Stimulated activated CD4-positive, alpha-beta T cell treated with anti-CD3 and anti-CD28 coated beads, Interleukin-4, amount 100 ng/mL, for 48 hours (primary cell): ENCODE data around the gene SLC35A5.

ENCODE experiments used
- DNase-seq, 2 donors: peaks; one replicate each; pipeline ENCODE4 v3.0.0-alpha.2; 2020; ENCODE audit warnings: low read depth in 2 of 2

SLC35A5 gene

DNA sequence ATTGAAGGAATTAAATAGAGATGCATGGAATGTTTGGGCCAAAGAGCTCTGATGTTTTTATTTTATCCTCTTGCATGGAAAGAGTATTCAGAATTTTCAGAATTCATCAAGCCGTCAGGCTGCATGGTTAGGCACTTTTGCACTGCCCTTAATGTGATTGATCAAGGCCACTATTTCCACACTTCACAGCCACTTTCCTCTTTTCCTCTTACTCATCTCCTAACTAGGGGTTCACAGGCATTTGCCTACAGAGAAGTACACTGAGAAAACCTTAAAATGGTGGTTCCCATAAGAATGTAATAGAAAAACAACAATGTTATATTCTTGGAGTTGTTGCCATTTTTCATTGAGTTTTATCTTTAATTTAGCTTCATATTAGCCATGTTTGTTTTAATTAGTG is 10.9 kb downstream of the SLC35A5 start:
- no peak for DNase-seq

DNA sequence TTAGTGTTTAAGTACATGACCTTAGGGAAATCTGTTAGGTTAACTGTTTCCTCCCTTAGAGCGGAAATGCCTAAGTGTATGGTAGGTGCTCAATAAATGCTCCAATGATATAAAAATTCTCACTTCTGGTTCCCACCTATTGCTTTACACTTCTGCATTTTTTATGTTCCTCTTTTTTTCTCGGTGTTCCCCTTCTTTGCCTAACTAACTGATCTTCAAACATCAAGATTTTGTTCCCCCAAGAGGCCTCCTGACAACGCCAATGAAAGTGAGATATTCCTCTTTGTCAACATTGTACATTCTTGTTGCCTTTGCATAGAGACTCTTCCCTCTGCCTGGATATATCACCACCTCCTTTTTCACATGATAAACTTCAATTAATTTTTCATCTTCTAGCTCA is 17.4 kb downstream of the SLC35A5 start:
- no peak for DNase-seq

DNA sequence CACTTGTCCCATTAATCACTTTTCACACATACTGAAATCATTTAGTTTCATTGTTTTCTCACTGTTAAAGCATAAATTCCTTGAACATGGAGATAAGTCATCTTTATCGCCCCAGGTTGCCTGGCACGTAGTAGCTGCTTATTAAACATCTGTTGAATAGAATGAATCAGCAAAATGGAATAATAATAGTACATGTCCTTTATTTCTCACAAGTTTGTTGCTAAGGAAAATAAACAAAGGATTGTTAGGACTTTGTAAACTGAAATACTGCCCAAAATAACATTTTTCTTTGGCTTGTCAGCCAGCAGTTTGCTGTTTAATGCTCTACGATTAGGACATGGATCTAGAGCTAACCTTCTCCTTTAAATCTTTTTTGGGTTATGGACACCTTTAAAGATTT is 17.9 kb downstream of the SLC35A5 start:
- DNase-seq, result no peak

DNA sequence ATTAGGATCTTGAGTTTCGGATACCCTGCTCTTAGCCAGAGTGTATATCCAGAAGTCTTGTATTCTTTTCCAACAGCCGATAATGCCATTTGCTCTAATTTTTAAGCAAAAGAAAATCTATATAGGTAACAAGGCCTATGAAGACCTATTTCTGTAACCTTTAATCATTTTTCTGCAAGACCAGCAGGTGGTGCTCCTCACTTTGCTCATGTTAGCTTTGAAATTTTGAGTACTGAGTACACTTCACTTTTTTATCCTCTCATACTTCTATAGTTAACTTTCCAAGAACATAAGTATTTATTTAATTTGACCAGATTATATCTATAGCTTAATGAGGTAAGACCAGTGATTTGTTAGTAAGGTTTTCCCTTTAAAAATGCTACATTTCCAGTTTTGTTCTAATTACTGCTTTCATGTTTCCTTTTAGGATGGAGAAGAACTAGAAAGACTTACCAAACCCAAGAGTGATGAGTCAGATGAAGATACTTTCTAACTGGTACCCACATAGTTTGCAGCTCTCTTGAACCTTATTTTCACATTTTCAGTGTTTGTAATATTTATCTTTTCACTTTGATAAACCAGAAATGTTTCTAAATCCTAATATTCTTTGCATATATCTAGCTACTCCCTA is 20.5 kb downstream of the SLC35A5 start:
- peak; percentile 6 to 11 for DNase-seq

DNA sequence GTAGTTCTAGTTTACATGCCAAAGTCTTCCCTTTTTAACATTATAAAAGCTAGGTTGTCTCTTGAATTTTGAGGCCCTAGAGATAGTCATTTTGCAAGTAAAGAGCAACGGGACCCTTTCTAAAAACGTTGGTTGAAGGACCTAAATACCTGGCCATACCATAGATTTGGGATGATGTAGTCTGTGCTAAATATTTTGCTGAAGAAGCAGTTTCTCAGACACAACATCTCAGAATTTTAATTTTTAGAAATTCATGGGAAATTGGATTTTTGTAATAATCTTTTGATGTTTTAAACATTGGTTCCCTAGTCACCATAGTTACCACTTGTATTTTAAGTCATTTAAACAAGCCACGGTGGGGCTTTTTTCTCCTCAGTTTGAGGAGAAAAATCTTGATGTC is 21.3 kb downstream of the SLC35A5 start:
- no peak for DNase-seq

DNA sequence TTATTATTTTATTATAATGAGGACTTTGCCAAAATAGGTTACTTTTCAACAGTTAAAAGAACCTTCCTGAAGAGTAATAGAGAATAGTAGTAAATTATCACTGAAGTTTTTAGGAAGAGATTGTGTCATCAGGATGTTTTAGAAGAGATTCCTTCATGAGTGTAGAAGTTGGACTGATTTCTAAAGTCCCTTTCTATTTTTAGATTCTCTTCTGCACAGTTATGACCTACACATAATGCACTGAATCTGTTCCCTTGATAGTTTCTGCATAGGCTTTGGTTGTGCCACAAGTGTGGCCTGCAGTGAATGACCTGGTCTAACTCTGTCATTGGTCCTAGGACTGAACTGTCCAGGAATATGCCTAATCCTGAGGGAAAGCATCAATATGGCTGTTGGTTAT is 23.9 kb downstream of the SLC35A5 start:
- DNase-seq, result no peak

DNA sequence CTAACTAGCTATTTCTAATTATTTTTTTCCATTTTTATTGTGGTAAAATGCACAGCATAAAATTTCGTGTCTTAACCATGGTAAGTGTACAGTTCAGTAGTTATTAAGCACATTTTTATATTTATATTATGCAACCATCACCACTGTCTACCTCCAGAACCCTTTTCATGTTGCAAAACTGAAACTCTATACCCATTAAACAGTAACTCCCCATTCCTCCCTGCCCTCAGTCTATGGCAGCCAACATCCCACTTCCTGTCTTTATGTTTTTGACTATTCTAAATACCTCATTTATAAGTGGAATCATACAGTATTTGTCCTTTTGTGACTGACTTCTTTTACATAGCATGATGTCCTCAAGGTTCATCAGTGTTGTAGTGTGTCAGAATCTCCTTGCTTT is 25.5 kb downstream of the SLC35A5 start:
- no peak for DNase-seq

DNA sequence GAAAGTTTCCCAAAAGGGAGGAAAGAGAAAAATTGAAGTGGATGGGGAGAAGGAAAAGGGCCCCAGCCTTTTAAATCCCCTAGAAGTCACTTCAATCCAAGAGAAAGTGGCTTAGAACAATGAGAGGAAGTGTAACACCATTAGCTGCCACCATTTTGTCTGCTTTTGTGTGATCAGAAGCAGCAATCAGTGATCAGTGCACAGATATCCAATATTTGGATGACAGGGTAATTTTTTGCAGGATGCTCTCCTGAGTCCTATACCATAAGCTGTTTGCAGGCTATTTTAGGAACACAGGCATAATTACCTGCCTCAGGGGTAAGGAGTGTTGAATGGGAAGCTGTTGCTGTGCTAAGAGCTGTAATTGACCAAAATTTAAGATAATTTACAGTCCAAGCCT is 31.4 kb downstream of the SLC35A5 start:
- DNase-seq, result no peak

DNA sequence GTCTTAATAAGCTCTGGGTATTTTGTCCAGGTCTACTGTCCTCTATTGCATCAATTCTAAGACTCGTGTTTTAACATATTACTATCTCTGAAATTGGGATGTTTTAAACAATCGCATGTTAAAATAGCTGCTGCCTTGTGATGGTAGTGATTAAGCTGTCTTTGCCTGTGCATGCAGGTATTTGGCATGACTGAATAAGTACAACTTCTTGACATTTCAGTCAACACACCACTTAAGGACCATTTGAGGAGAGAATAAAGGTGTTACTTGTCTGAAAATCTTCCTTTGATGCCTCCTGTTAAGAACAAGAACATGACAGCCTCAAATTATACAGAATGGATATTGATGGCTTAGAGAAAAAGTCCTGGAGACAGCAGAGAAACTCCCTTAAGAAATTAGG is 33.0 kb downstream of the SLC35A5 start:
- DNase-seq, result no peak

DNA sequence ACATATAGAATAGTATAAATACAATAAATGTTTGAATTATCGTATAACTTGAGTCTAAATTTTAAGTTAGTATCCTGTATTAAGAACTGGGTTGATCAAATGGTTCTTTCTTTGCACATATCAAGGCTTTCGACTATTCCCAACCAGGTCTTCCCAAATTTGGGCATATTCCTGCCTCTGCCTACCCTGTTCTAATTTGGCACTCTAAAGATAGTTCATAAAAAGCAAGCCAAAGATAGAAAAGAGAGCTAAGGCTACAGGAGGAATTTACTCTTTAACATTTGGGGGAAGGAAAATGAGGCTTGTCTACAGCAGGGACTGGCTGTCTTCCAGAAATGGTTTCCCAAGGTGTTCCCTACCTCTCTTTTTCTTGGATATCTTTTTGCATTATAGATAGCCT is 36.1 kb downstream of the SLC35A5 start:
- DNase-seq, result no peak

DNA sequence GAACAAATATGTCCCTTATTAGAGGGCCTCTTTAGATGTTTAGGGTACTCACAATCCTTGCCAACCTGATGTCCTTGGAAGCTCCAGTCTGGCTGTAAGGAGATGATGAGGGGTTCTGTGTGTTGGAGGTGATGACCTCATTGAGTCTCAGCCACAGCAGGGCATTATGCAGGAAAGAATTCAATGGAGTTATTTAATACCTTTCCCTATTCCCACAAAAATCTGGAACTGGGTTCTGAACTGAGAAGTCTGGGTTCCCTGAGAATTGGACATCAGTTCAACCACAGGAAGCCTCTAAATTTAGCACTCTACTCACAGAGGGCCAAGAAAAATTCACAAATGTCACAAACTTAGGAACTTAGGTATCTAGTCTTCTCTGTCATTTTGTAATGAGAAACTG is 36.9 kb downstream of the SLC35A5 start:
- no peak for DNase-seq

DNA sequence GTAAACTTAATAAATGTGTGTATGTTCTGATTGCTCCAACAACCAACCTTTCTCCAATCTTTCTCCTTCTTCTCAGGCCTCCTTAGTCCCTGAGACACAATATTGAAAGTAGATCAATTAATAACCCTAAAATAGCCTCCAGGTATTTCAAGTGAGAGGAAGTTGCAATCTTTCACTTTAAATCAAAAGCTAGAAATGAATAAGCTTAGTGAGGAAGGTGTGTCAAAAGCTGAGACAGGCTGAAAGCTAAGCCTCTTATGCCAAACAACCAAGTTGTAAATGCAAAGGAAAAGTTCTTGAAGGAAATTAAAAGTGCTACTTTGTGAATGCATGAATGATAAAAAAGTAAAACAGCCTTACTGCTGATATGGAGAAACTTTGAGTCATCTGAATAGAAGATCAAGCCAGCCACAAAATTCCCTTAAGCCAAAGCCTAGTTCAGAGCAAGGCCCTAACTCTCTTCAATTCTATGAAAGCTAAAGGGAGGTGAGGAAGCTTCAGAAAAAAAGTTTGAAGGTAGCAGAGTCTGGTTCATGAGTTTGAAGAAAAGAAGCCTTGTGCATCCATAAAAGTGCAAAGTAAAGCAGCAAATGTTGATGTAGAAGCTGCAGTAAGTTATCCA is 40.5 kb downstream of the SLC35A5 start:
- DNase-seq, result no peak

DNA sequence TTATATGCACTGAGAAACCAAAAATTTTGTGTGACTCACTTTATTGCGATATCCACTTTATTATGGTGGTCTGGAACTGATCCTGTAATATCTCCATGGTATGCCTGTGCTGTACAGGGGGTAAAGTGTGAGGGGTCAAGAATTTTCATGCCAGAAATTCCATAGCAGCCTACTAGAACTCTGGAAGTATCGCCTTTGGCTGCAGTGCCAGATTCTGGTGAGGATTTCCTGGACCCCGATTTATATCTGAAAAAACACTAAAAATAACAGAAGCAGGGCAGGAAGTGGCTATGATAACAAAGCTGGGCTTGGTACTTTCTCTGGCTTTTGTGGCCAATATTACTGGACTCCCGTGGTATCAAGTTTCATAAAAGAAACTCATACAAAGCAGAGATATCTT is 42.7 kb downstream of the SLC35A5 start:
- no peak for DNase-seq

DNA sequence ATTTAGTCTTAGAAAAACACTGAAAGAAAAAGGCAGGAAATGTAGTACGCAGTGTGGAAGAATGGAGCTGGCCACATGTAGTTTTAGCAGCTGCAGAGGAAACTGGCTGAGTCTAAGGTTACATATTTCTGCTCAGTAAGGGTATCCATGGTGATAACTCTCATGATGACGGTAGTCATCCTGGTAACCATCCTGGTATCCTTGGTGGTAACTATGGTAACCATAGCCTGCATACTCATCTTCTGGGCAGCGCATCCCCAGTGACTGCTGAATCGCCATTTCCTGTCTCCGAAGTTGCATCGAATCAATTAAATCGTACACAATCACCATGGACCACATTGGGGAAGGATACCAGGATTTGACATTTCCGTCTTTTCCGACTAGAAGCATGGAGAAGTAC is 43.4 kb downstream of the SLC35A5 start:
- DNase-seq, result no peak

DNA sequence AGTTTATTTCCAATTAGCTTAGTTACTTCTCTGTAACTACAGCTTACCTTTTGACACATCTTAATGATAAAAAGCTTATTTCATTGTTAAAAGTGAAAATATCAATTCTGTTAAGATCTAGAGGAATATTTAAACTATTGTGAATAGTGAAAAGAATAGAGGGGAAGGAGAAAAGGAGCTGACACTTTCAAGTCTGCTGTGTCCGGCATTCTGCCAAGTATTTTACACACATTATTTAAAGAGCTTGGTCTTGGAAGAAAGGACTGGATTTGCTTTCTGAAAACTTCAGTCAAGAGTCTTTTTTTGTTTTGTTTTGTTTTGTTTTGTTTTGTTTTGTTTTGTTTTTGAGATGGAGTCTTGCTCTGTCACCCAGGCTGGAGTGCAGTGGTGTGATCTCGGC is 44.3 kb downstream of the SLC35A5 start:
- no peak for DNase-seq

DNA sequence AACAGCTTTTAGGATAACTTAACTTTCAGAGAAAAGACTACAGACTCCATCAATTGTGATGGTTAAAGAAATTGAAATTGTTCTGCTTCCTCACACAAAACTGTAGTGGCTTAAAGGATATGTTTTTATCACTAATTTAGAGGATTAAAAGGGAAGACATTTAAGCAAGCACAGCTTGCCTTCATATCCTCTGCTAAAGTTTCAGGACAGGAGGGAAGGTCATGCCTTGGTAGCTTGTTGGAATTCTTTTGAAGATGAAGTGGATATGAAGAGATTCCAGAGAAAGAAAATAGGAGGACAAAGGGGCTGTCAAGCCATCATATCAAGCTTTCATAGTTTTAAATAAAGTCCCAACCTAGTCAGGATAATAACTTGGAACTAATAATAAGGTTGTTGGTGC is 46.0 kb downstream of the SLC35A5 start:
- no peak for DNase-seq

DNA sequence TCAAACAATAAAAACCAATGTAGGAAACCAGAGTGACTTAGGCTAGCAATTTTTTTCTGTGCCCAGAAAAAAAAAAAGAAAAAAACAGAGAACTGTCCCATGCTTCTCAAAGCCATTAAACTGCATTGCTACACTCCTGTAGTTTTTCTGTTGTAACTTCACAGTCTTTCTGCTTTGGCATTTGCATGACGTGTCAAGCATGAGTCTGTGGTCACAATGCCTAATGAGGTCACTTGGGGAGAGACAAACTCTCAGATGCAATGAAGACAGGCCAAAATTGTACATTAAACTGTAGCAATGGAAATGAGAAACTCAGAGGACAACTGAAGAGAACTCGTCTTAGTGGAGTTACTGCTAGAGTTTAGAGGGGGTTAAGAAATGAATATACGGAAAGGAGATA is 48.3 kb downstream of the SLC35A5 start:
- no peak for DNase-seq

DNA sequence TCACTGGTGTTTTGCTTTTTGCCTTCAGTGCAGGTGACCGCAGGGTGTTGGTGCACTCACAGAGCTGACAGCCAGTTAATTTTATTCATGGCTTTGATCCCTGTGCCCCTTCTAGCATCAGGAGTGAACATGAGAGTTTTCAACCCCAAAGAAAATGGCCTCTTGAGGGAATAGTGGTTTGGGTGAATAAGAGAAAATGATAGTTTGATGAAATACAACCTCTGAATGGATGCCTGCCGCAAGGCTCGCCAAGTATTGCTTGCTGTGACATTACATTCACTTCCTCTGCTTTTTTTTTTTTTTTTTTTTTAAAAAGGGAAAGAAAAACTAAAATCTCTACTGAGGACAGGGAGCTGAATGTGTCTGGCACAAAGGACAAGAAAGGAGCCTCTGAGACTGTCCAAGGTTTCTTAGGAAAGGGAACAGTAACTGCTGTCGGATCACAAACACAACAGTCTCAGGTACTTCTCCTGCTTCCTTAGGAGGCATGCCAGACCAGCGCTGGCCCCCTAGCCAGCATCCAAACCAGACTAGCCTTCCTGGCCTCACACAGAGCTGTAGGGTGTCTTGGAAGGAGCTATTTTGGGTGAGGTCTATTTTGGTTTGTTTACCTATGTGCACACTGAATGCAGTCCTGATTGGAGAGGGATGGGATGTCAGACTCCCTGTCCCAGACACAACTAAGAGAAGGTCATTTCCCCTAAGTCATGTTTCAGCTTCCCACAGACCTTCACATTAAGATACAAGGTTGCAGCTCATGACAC is 50.1 kb downstream of the SLC35A5 start:
- no peak for DNase-seq

DNA sequence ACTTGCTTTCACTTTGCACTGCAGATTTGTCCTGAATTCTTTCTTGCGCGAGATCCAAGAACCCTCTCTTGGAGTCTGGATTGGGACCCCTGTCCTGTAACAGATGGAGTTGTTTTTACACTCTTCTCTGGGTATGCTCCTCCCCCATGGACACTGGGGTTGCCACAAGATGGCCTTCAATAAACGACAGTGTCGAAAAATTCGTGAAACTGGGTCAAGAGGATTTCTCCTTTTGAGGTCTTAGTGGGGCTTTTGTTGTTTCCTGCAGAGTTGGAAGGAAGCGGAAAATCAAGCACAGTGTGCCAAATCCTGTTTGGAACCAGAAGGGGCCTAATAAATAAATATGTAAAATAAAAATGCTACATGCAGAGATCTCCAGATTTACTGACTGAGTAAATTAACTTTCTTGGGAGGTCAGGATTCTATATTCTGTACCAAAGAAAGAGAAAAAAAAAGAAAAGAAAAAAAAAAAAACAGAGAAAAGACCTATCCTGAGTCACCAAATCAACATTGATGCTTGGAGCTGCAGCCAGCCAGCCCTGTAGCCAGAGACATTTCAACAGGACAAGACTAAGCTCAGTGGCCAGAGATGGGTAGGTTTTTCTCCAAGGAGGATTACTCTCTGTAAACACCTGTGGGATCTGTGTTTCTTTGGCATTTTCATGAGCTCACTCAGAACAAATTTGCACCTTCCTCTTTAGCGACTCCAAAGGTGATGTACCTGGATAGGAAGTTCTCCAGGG is 54.3 kb downstream of the SLC35A5 start:
- DNase-seq, result no peak

DNA sequence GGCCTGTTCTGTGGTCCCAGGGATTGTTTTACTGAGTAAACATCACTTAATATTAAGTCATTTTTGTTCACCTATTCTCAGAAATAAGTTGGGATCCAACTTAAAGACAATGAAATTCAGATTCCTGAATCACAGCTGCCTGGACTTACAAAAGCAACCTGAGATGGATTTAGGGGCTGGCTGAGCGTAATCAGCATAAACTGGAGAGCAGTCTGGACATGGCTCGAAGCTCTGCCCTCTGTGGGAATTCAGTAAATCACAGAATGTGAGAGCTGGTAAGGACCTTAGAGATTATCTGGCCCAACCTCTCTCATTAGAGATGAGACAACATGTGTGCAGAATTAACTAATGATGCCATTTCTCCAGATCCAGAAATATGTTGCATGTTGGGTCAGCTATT is 55.4 kb downstream of the SLC35A5 start:
- no peak for DNase-seq

DNA sequence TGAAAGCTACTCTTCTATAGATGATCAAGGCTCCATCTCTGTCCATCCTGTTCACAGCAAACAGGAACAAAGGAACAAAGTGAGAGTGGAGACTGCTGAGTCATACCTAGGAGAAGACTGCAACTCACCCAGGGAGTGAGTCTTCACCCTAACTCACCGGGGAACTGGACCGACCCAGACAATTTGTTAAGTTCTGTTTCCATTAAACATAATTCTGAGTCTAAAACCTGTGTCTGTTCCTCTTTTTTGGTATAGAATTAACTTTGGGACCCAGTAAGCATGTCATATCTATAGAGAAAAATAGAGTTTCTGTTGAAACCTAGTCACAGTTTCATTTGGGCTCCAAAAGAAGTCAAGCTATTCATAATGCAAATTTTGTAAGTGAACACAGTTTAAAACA is 57.5 kb downstream of the SLC35A5 start:
- DNase-seq, result no peak

DNA sequence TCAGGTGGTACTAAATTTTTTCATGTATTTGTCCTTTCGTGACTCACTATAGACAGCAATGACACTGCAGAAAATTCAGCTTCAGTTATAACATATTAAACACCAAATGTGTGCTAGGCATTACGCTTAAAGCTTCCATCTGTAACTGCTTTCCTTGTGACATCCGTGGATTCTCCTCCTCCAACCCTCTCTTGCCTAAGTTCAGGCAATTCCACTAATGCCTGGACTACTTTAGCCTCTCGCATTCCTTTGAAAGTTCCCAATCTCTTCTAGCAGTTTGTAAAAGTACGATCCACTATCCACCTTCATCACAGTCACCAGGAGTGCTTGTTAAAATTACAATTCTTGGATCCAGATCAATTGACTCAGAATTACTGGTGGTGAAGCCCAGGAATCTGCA is 61.4 kb downstream of the SLC35A5 start:
- DNase-seq, result no peak

DNA sequence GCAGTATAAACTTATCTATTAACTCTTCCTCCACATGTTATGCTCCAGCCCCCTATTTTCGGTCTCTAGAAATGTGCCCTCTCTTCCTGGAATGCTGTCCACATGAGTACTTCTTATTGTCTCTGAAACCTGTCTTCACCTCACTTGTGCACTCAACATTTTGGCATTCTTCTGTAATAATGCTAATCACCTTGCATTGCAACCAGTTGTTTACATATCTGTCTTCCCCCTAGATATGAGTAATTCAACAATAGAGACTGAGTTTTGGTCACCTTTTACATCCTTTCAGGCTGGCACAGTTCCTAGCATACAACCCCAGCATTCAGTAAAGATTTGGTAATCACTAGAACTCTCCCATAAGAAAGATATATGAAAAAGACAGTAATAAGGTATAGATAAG is 61.9 kb downstream of the SLC35A5 start:
- no peak for DNase-seq
